Activated CD4-positive, alpha-beta memory T cell treated with anti-CD3 and anti-CD28 coated beads, Interleukin-2, amount 10 ng/mL, durations not matched to agents 7 days and 5 days (primary cell): Measurements from ENCODE around the gene PCDH12. TPM values are rescaled to one million over a fixed set of nuclear protein-coding genes. Genes with fewer than 3 reads are reported as not detected.

Source experiments
- CTCF ChIA-PET: fragments of 350-600 bp; sonication (Branson Sonifier 250); formaldehyde crosslinking; loops from one replicate; lab custom pipeline; 2021; ENCODE audit warnings: antibody characterized with exemption, inconsistent platforms; lab: Charles Lee
- POLR2A ChIA-PET: fragments of 350-600 bp; sonication (Branson Sonifier 250); formaldehyde crosslinking; loops from one replicate; lab custom pipeline; 2021; ENCODE audit warnings: antibody characterized with exemption; lab: Charles Lee
- DNase-seq: peaks from one replicate; pipeline ENCODE4 v3.0.0-alpha.2; 2020
- H3K27ac Mint-ChIP-seq: one replicate; pipeline ENCODE4 v1.8.0; 2021; ENCODE audit warnings: mild to moderate bottlenecking, mixed read lengths
- H3K27me3 Mint-ChIP-seq: one replicate; pipeline ENCODE4 v1.8.0; 2021; ENCODE audit warnings: mixed read lengths
- H3K36me3 Mint-ChIP-seq: one replicate; pipeline ENCODE4 v1.8.0; 2021; ENCODE audit warnings: low read depth, mixed read lengths
- H3K4me1 Mint-ChIP-seq: one replicate; pipeline ENCODE4 v1.8.0; 2021; ENCODE audit warnings: mixed read lengths
- H3K4me3 Mint-ChIP-seq: one replicate; pipeline ENCODE4 v1.8.0; 2021; ENCODE audit warnings: mild to moderate bottlenecking, mixed read lengths
- H3K9me3 Mint-ChIP-seq: one replicate; pipeline ENCODE4 v1.8.0; 2021; ENCODE audit warnings: mixed read lengths
- total RNA-seq, 2 experiments: library from RNA; stranded (reverse); gene quantifications; one replicate each; pipeline ENCODE4 v1.2.3, GENCODE V29; 2021

PCDH12 gene
- total RNA-seq, 2 experiments from 2014 or later = 2.0 to 2.2 TPM

GRCh38 chr5:141898448-141899049 lies 59.5 kb downstream of the PCDH12 start:
- no peaks in the 10 kb centered on the region for H3K4me1 Mint-ChIP-seq
- POLR2A ChIA-PET = no interaction called here
- no peak for DNase-seq
- H3K27ac Mint-ChIP-seq = no peak overlapping the region
- H3K4me3 Mint-ChIP-seq = no peak overlapping the region
- peaks cover 27% of the 10 kb centered on the region for H3K27me3 Mint-ChIP-seq
- H3K36me3 Mint-ChIP-seq = no peaks in the 10 kb centered on the region
- CTCF ChIA-PET = no interaction called here
- no peaks in the 10 kb centered on the region for H3K9me3 Mint-ChIP-seq

GRCh38 chr5:141897425-141897824 lies 60.6 kb downstream of the PCDH12 start:
- no peaks in the 10 kb centered on the region for H3K4me1 Mint-ChIP-seq
- CTCF ChIA-PET = interaction anchor here (1.2 kb wide), 1 partner anchor 63 kb away, joined by 3 read pairs; no protein-coding TSS in a partner anchor

More at GRCh38 chr5:141897425-141897824, 60.6 kb downstream of the PCDH12 start:
- no peaks in the 10 kb centered on the region for H3K9me3 Mint-ChIP-seq
- no peaks in the 10 kb centered on the region for H3K36me3 Mint-ChIP-seq
- DNase-seq = no peak
- peaks cover 25% of the 10 kb centered on the region for H3K27me3 Mint-ChIP-seq
- POLR2A ChIA-PET = no interaction called here
- H3K4me3 Mint-ChIP-seq = no peak overlapping the region
- no peak overlapping the region for H3K27ac Mint-ChIP-seq

Other genes starting within 250 kb of the PCDH12 start
- not detected for gene PCDH1, start 79.8 kb downstream of the PCDH12 start, total RNA-seq
- gene DELE1, start 34.3 kb downstream of the PCDH12 start, total RNA-seq = 10 to 100 TPM; 73.4 to 80.7 TPM
- gene RNF14, start 10.9 kb upstream of the PCDH12 start, total RNA-seq = 10 to 100 TPM; 32.5 to 35.7 TPM
- 10 to 100 TPM; 27.1 to 32.1 TPM for gene GNPDA1, start 54.8 kb upstream of the PCDH12 start, total RNA-seq
- 10 to 100 TPM; 57.1 to 59.3 TPM for gene NDFIP1, start 150.6 kb upstream of the PCDH12 start, total RNA-seq